ENCODE measurements around the gene BMP3.
A peak's percentile ranks its signal among the peaks of the same experiment; 100 is the strongest.

Gene BMP3

DNA sequence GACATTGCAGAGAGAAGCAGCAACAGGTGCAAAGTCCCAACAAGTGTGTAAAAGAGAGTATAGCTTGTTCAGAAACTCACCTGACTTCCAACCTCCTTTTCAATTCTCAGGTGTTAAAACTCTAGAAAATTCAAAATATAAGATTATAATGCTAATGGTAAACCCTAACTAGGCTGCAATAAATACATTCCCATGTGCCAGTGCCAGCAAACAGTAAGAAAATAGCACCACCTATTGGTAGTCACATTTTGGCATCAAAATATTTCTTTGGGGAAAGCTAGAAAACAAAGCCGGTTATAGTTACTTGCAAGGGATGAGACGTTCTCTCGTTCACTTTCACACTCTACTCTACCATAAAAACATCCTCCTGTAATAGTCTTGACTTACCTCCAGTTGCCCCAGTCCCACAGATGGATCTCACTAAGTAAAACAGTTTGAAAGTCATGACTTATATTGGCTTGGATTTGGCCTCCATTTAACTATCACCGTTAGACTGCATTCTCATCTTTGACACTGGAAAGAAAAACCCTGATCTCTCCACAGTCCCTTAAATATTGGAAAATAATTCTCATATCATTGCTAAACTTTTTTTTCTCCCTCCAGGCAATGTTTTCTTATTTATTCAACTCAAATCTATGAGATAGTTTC is 9.6 kb downstream of the BMP3 start:
- no peak for DNase-seq (ENCODE audit: low read depth in 3 of 3)

DNA sequence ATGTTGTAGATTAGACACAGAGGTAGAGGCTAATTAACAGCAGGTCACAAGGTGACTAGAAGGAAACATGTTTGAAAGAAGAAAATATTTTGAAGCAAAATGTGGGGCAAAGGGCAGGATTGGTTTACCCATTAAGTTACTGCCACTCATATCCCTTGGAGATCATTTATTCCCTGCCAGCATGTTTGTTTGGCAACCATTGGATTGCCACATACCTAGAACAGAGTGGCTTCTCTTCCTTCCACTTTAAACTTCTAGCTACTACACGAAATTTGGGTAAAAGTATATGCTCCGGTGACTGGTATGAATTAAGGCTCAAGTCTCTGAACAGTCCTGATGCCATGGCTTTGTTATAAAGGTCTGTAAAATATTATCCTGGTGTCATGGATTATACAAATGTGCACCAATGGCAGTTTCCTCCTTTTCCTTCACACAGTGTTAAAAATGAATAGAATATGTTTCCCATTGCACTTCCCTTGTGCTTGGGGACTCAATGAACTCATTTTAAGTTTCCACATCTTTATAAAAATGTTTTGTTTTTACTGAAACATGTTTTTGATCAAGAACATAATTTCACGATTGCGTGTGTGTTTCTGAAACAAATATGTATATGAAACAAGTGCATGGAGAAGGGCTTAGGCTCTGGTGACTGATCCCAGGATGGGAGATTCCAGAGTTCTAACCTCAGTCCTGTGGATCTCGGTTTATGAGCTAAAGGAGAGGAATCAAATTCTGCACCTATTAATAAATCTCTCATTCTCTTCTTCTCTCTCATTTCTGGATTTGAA is 12.3 kb downstream of the BMP3 start:
- no peak for DNase-seq (ENCODE audit: low read depth in 3 of 3)

DNA sequence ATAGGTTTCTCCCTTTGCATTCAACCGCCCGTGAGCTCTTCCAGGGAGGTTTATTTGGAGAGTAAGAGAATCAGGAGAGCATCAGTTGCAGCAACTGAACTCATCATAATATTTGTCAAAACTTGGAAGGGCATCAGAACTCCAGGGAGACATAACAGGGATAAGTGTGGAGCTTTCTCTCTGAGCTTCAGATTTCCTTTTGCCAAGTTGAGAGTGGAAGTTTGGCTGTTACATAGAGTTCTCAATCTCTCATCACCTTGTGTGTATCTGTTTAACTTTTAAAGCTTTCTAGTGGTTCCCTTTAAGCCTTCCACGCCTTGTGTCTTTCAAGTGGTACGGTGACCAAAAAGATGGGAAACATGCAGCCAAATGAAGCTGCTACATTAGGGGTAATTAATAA is 18.8 kb downstream of the BMP3 start:
- no peak for DNase-seq (ENCODE audit: low read depth in 3 of 3)

DNA sequence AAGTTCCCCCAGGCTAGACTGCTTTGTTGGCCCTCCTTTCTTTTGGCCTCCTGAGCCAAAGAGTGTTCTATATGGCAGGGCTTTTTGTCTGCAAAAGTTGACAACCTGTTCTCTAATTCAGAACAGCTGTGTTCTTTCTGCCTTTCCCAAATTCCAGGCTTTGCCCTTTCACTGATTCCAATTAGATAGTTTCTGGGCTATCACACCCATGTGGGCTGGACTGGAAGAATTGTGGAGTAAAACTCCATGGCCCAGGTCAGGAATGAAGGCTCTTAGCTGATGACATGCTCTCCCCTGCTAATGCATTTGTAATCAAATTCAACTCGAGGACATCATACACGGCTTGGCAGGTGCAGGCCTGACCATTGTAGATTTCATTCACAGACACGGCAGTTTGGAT is 19.4 kb downstream of the BMP3 start:
- no peak for DNase-seq (ENCODE audit: low read depth in 3 of 3)

DNA sequence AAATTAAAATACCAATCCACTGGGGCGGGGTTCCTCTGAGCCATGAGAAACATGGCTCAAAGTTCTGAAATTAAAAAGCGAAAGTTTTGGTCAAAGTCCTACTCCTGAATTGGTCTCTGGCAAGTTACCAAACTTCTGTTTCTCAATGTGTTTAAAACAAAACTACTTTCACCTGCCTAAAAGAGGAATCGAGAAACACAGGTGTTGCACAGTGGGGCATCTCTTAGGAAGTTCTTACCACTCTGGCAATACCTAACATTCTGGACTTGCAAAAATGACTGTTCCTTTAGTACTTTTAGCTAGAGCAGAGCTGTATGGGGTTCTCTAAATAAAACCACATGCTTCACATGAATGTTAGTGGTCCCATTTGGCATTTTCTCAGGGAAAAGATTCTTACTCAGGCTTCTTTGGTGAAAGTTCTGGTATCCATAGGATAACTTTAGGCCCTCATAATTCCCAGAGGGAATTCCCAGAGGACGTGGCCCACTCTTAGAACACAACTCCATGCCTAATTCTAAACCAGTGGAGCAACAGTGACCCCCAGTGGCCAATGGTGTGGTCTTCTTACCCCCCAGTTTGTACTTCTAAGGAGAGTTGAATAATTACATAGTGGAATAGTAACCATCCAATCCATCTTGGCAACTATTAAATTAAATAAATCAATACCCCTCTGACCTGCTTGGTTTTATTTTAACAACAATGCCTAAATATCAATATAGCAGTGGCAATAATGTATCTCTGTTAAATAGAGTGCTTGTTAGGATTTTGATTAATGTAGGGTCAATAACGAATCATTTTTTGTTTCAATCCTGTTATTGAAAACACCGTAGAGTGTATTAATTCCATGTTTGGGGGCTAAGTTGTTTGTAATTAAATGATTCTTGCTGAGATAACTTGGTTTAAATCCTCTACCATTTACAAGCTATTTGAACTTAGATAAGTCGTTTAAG is 21.9 kb downstream of the BMP3 start:
- DNase-seq (ENCODE audit: low read depth in 3 of 3), result peak; percentile 13 to 27 (median 14)

DNA sequence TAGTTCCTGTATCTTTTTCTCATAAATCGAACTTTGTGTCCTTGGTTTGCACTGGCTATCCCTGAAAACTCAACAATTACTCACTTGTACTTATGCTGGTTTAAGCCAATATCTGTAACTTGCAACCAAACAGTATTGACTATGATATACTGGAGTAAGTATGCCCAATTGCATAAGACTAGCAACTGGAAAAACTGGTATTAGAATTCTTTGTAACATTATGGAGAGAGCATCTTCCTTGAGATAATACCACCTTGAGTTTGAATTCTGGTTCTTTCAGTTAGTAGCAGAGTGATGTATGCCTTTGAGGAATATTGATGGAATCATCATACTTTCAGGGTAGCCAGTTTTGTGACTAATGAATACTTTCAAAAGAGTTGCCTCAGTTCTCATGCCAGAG is 28.1 kb downstream of the BMP3 start:
- no peak for DNase-seq (ENCODE audit: low read depth in 3 of 3)

DNA sequence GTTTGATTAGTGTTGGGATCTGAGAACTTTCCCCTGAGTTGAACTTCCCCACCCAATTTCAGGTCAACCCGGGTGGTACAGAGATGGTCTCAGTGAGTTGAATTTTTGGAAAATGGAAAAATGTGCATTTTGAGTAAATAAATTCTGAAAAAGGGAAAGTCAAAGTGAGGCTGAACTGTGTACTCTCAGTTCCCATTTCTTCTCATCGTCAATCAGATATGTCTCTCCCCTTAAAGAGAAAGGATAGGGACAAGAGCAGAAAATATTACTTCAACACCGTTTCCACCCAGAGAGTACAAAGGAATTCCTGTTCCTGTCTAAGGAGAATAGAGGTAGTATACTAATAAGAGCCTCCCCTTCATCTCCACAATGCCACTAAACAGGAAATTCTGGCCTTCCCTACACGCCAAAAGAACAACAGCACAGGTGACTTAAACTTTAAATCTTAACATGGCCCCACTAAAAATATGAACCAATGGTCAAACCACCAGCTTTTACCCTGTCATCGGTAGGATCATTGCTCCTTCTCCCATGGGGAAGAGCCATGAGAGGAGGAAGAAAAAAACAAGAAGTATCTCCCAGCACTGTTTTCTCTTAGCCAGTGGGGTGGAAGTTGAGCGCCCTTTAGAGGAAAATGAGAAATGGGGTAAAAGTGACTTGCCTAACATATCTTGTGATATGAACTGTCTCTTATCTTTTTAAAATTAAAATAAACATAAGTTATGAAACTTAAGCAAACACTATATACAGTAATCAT is 30.3 kb downstream of the BMP3 start:
- DNase-seq (ENCODE audit: low read depth in 3 of 3), result no peak

DNA sequence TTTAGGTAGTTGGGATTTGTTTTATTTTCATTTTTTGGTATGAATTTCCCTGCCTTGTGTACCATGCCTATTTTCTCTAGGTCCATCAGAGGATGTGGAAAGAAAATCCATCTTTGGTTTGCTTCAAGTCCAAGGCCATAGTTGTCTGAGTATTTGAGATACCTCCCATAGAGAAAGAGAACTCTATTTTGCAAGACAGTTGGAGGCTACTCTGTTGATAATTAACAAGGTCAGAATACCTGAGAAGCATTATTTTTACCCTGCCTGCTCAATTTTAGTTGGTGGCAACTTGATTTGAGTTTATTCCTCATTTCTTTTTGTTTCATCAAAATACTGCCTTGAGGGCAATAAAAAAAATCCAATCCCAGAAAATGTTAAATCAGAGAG is 30.8 kb downstream of the BMP3 start:
- DNase-seq (ENCODE audit: low read depth in 3 of 3), result no peak

DNA sequence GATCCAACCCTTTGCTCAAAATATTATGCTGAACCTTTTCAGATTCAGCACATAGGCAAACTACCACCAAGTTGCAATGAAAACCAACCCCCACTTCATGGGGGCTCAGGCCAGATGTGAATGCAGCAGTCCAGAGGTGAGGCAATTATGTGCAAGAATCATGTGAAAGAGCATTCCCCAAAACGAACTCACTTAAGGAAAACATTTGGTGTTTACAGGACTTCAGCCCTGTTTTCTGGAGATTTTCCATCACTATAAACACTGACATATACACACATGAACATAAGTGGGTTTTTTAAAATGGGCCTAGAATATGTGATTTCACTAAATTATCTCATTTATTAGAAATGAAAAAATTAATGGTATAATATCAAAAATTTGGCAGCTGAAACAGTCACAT is 31.5 kb downstream of the BMP3 start:
- DNase-seq (ENCODE audit: low read depth in 3 of 3), result no peak

DNA sequence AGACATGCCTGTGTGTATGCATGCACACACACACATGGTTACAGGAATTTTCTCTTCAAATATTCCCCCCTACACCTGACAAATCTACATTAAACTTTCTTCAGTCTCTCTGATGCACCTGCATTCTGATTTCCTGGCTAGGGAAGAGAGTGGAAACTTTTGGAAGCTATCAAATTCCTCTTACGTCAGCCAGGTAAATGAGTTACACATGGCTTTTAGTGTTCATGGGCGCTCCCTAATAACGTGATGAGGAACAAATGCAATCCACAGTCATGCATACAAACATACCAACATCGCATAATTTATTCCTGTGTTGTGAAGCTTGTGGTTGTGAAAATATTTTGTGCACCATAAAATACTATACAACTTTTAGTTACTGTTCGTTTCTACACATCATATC is 34.9 kb downstream of the BMP3 start:
- no peak for DNase-seq (ENCODE audit: low read depth in 3 of 3)

DNA sequence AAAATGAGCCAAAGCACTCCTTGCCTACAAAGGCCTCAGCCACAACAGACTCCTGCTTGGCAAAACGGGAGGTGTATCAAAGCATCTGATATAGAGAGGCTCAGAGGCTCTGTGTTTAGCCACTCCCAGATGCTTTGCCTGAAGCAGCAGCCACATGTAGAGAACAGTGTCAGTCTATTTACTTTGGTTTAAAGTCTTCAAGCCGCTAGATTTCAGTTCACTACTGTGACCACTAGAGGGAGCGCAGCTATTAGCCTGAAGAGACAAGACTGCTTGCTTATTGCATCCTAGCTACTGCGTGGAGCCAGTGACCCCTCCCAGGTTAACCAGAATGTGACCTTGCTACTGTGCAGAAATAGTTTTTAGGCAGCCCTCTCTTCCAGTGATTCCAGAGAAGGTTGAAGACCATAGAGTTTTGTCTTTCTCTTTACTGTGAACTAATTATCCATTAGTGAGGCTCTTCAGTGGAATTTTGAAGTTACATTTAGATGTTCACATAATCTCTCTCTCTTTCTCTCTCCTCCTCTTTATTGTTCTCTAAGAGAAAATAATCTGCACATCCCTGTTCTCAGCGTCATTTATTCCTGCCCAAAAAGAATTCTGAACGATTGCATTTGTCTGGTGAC is 39.3 kb downstream of the BMP3 start:
- DNase-seq (ENCODE audit: low read depth in 3 of 3), result peak; percentile 4 to 51 (median 31)

DNA sequence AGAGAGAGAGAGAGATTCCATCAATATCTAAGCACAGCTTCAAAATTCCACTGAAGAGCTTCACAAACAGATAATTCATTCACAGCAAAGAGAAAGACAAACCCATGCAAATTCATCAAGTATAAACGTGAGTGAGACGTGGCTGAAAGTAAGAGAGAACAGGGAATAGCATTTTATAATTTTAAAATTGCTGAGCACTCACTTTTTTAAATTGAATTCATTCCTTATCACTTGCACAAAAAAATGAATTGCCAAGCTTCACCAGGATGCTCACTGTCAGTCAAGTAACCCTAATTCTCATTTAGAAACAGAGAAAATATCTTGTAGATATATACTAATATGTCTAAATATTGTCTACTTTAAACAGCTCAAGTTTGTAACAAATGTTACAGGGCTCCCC is 40.5 kb downstream of the BMP3 start:
- no peak for DNase-seq (ENCODE audit: low read depth in 3 of 3)

DNA sequence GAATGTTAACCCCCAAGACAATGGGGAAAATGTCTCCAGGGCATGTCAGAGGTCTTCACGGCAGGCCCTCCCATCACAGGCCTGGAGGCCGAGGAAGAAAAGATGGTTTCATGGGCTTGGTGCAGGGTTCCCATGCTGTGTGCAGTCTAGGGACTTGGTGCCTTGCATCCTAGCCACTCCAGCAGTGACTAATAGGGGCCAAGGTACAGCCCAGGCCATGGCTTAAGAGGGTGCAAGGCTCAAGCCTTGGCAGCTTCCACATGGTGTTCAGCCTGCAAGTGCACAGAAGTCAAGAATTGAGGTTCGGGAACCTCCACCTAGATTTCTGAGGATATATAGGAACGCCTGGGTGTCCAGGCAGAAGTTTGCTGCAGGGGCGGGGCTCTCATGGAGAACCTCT is 50.6 kb downstream of the BMP3 start:
- no peak for DNase-seq (ENCODE audit: low read depth in 3 of 3)

DNA sequence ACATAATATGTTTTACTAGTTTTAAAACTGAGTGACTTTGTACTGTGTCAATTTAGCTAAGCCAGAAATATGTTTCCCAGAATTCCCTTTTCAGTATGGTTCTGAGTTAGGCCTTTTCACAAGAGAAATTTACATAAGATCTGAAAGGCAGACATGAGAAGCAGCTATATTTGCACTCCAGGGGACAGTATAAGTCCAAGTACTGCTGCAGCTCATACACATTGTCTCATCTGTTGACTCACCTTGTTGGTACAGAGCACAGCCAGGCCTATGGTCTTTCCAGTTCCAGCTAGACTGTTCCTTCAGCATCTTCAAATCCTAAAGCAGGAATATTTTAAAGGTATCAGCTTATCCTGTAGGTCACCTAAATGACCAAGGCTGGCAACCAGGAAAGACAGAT is 53.5 kb downstream of the BMP3 start:
- no peak for DNase-seq (ENCODE audit: low read depth in 3 of 3)

DNA sequence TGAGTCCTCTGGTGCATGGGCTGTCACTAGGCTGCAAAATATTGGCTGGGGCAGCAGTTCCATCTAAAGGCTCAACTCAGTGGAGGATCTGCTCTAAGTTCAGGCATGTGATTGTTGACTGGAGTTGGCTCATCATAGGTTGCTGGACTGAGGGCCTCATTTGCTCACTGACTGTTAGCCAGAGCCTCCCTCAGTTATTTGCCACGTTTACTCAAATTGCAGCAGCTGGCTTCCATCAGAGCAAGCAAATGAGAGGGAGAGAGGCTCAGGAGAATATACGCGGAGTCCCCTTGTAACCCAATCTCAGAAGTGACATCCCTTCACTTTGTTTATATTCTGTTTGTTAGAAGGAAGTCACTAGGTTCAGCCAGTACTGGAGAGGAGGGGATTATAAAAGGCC is 54.1 kb downstream of the BMP3 start:
- DNase-seq (ENCODE audit: low read depth in 3 of 3), result no peak

DNA sequence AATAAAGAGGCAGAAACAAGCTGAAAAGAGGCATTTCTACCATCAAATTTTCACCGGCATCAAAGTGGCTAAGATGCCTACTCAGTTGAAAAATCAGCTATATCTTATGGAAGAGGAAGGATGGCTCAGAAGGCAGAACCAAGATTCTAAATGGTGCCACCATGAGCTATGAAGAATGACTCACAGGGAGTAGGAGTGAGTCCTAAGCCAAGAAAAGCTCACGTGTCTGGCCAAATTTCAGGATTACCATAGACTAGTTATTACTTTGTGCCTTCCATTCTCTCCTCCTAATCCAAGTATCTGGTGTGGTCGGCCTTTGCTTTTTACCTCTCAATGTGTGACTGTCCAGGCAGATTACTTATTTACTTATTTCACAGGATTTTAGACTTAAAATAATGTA is 54.8 kb downstream of the BMP3 start:
- DNase-seq (ENCODE audit: low read depth in 3 of 3), result no peak

DNA sequence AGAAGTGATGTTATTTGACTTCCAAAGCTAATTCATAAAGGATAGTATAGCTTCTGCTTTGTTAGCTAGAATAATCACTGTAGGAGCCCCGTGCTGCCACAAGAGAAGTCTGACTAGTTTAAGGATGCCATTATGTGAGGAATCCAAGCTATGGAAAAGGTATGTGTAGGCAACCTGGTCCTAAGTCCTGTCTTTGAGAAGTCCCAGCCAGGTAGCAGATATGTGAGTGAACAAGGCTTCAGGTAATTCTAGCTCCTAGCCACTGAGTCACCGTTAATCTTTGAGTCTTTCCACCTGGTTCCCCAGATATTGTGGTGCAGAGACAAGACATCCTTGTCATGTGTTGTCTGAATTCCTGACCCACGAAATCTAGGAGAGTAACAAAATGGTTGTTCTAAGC is 55.5 kb downstream of the BMP3 start:
- DNase-seq (ENCODE audit: low read depth in 3 of 3), result no peak

DNA sequence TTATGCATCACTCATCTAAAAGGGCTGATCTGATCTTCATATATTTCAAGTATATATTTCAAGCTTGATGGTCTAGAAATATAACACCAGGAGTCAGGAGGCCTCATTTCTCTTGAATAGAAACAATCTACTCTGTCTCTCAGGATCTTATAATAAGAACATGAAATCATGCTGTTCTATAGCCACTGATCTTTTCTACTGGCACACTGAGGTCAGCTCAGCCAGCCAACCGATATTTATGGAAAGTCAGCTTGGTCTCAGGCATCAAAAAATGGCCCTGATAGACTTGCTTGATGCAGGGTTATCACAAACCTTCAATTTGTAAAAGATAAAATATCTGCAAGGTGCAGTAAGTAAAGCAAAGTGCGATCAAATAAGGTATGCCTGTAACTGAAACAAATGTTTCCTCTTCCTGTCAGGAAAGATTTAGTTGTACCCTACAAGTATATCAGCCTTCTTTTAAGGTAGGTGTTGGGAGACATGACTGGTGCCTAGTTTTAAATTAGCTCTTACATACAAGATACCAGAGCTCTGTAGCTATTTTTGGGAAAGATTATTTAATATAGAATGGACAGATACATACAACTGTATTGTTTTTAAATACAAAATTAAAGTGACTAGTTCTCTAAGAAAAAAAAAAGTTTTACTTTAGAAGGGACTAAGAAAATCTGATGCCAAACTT is 63.4 kb downstream of the BMP3 start:
- no peak for DNase-seq (ENCODE audit: low read depth in 3 of 3)

DNA sequence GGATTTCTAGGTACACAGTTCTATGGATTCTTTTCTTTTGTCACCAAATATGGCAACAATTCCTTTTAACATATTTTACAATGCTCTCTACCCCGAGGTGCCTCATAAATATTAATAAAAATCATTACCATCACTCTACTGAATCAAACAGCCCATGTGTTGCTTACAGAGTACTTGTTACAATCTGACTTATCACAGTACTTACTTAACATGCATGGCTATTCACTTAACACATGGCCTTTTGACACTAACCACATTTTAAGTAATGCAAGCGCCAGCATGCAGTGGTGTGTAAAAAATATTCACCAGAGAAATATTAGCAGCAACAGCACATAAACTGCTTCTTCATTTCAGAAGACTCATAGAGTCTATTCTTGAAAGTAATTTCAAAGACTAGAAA is 64.9 kb downstream of the BMP3 start:
- no peak for DNase-seq (ENCODE audit: low read depth in 3 of 3)

DNA sequence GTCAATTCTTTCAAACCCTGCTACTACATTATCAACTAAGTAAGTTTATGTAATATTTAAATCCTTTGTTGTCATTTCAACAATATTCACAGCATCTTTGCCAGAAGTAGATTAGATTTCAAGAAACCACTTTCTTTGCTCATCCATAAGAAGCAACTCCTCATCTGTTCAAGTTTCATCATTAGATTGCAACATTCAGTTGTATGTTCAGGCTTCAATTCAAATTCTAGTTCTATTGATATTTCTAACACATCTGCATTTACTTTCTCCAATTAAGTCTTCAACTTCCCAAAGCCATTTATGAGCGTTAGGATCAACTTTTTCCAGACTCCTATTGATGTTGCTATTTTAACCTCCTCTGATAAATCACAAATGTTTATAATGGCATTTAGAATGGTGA is 66.1 kb downstream of the BMP3 start:
- no peak for DNase-seq (ENCODE audit: low read depth in 3 of 3)

DNA sequence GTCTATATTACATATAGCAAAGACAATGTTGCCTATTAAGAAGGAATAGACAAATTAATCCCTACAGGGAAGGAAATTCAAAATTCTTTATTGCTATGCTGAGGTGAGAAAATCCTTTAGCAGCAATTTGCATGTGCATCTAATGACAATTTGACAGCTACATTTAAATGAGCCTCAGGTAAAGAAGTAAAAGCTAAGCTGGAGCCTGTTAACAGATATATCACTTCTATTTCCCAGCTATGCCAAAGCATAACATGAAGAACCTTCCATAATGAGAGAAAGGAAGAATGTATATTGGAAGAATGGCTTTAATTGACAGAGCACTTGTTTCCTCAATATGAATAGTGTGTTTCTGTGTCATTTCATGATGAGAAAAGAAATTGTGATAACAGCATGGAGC is 71.6 kb downstream of the BMP3 start:
- no peak for DNase-seq (ENCODE audit: low read depth in 3 of 3)

All from stimulated activated CD4-positive, alpha-beta T cell treated with anti-CD3 and anti-CD28 coated beads, TNF-alpha, amount 100 ng/mL, for 24 hours (primary cell).